GOT3 (cell line): ENCODE data around the gene PTPRT.
"Not testable (repeated sequence)": the region's sequence is repeated elsewhere in the genome, so short reads cannot be mapped to it uniquely, and the experiment has no call there.

Source experiments
- DNase-seq: peaks from one replicate; lab custom pipeline; 2025; ENCODE audit warnings: mixed read lengths; lab: John Stamatoyannopoulos, UW

Gene PTPRT

DNA sequence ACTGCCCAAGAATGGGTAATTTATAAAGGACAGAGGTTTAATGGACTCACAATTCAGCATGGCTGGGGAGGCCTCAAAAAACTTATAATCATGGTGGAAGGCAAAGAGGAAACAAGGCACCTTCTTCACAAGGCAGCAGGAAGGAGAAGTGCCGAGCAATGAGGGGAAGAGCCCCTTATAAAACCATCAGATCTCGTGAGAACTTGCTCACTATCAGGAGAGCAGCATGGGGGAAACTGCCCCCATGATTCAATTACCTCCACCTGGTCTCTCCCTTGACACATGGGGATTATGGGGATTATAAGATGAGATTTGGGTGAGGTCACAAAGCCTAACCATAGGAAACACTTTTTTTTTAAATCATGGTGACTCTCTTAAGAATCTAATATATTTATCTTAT is 278.9 kb downstream of the PTPRT start:
- DNase-seq = not testable (repeated sequence)

GRCh38 chr20:42907730-42908129 is 282.0 kb downstream of the PTPRT start:
- DNase-seq = no peak

DNA sequence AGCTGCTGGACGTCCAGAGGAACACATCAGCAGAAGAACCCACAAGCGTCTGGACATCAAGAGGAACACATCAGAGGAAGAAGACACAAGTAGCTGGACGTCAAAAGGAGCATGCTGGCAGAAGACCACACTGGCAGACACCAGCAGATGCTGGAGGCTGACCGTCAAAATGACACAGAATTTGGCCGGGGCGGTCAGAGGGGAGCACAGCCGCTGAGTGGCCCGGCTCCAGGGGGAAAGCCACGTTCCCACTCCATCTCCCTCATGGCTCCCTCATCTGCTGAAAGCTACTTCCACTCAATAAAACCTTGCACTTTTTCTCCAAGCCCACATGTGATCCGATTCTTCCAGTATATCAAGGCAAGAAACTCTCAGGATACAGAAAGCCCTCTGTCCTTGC is 283.6 kb downstream of the PTPRT start:
- no peak for DNase-seq

GRCh38 chr20:42902509-42902908 is 287.2 kb downstream of the PTPRT start:
- no peak for DNase-seq

DNA sequence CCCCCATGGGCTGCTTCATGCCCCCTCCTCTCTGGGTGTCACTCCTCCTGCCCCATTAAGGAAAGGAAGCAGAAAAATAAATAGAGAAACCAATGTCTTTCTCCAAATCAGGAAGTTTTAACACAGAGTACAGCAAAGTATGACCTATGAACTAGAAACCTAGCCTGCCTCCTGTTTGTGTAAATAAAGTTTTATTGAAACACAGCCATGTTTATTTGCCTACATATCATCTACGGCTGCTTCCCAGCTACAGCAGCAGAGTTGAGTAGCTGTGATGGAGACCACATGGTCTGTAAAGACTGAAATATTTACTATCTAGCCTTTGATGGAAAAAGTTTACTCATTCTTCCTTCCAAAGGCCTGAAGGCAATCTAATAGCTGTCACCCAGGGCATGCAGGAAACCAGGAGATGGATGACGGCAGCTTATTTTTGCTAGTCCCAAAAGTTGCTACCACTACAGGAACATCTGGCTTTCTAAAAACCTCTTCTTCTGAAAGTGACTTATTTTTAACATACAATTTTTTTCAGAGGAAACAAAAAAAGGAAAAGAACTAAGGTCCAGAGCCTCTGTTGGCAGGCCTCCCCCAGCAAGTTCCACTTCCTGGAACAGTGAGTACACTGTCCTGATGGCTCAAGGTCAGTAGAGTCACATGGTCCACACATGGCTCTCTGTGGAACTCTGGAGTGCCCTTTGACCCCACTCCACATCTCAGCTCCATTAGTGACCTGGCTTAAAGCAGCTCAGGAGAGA is 287.8 kb downstream of the PTPRT start:
- DNase-seq = no peak

GRCh38 chr20:42900764-42901163 is 288.9 kb downstream of the PTPRT start:
- not testable (repeated sequence) for DNase-seq

- DNase-seq = no peak
These were observed 294.7 kb downstream of the PTPRT start for GRCh38 chr20:42895020-42895419.

DNA sequence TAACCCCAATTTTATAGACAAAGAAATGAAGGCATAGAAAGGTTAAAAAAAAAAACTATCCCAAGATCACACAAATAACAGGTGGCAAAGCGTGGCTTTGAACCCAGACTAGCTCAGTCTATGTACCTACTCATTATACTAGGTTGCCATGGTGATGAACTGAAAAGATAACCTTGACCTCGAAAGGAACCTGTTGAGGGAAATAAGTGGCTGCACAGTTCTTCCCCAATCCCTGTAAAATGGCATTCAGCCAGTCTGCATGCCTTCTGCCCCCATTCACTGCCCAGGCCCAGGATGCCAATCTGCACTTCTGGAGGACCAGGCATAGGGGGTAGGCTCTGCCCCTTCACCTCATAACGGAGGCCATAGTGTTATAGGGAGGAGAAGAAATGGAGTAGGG is 295.2 kb downstream of the PTPRT start:
- no peak for DNase-seq

DNA sequence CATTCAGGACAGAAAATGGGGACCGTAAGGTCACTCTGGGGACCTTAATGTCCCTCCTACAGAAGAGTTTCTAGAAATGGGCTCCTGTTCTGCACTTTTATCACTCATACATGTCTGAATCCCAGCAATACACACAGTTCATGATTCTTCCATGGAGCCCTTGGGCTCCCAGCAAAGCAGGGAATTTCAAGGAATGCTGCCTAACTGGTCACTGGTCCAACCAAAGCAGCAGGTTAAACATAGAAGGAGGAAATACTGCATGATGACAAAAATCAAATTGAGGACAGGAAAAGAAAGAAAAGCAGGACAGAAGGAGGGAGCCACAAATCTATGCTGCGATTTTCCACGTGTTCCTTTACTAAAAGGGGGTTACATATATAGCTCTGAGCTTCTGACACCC is 300.2 kb downstream of the PTPRT start:
- no peak for DNase-seq

DNA sequence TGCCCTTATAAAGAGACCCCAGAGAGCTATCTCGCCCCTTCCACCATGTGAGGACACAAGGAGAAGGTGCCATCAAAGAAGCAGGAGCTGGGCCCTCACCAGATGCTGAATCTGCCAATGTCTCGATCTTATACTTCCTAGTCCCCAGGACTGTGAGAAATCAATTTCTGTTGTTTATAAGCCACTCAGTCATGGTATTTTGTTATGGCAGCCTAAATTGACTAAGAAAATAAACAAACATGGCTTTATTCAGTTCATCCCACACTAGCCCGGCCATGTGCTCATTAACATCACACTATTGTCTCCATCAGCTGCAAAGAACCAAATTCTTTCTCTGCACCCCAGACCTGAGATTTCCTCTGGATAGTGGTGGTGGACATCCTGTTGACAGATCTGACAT is 302.4 kb downstream of the PTPRT start:
- DNase-seq = no peak

DNA sequence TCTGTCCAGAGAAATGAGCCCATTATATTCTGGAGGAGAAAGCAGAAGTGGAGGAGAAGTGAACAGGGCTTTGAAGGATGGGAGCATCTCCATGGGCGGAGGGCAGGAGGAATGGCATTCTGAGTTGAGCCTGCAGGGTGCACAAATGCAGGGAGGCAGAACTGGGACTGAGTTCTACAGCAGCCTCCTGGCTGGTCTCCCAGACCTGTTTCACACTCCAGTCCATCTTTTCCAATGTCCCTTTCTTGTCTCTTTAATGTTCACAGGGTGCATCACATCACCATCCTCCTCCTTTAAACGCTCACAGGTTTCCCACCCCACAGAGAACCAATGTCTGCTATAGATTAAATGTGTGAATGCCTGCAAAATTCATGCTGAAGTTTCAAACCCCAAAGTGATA is 302.9 kb downstream of the PTPRT start:
- DNase-seq = no peak

DNA sequence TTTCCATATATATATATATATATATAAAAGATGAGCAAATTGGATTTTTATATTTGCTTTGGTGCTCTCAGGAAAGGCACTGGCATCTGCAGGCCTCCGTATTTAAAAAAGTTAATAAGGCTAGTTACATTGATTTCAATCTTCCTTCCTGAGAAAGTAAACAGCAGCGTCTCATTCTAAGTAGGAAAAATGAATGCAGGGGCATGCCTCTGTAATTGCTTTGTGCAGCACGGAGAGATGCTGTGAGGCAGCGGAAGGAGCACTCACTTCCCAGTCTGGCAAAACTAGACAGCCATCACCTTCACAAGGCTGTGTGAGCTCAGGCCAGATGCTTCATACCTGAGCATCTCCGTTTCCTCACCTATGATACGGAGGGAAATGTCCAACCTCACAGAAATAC is 303.7 kb downstream of the PTPRT start:
- DNase-seq = no peak

GRCh38 chr20:42875581-42875980 is 314.1 kb downstream of the PTPRT start:
- no peak for DNase-seq

DNA sequence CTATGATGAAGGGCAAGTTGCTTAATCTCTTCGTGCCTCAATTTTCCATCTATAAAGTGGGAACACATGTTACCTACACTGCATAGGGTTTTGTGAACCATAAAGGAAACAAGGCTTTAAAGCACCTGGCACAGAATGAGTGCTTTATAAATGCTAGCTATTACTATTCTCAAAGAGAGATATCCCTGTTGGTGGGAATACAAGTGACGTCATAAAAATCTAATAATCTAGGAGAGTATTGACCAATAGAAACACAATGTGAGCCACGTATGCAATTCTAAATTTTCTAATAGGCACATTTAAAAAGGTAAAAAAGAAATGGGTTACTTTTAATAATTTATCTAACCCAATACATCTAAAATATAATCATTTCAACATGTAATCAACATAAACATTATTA is 316.4 kb downstream of the PTPRT start:
- no peak for DNase-seq

- DNase-seq = no peak
These were observed 325.6 kb downstream of the PTPRT start for GRCh38 chr20:42864116-42864515.

GRCh38 chr20:42862446-42862845 is 327.3 kb downstream of the PTPRT start:
- no peak for DNase-seq

DNA sequence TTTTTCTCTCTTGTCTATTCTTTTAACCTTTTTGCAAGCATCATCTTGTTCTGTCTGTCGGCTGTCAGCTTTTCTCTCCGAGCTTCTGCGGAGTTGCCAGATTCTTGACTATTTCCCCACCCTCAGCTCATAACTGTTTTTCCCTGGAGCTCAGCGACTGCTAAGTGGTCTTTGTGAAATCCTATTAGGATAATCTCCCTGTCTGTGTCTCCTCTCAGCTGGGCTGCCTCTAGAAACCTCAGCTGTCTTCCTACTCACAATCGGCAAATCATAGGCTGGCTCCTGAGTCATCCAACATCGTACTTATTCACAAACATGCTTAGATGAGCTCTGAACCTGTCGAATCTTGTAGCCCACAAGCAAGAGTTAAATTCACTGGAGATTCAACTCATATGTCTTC is 332.3 kb downstream of the PTPRT start:
- DNase-seq = no peak

- no peak for DNase-seq
These were observed 333.8 kb downstream of the PTPRT start for GRCh38 chr20:42855896-42856295.

DNA sequence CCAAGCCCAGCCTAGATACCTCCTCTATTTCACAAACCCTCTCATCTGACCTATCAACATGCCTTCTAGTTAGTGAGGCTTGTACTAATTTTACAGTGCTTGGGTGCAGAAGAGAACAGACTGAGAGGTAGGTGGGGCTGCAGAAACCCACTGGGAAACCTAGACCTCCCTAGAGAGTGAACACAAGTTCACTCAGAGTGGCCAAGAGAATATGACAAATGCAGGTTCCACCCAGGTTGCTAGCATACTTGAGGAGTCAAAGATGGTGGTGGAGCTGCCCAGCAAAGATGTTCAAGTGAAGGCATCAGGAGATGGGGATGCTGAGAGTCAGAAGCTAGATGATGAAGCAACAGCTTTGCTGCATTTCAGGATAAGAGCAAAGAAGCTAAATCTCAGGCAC is 337.0 kb downstream of the PTPRT start:
- DNase-seq = no peak

DNA sequence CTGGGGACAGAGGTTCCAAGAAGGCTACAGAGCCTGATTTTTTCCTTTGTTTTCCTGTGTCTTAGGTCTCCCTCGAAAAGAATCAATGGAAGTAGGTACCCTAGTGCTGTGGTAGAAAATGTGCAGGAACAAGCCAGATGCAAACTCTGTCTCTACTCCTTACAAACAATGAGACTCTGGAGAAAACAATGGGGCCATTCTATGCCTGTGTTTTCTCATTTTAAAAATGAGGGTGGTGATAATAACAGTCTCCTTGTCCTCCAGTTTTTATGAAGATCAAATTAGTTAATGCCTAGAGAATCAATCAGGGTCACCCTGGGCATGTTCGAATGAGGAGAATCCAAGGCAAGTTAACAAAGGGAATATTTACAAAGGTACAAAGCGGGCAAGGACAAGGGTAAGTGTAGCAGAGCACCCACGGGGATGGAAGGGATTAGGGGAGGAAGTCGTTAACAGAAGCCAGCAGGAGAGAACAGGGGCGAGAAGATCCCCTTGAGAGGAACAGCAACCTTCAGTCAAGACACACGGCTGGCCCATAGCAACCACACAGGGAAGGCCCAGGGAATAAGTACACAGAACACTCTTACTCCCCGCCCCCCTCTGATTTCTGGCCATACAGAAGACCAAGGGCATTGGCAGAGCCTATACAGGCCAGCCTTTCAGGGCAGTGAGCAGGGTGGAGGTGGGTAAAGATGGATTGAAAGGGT is 342.8 kb downstream of the PTPRT start:
- DNase-seq = no peak

DNA sequence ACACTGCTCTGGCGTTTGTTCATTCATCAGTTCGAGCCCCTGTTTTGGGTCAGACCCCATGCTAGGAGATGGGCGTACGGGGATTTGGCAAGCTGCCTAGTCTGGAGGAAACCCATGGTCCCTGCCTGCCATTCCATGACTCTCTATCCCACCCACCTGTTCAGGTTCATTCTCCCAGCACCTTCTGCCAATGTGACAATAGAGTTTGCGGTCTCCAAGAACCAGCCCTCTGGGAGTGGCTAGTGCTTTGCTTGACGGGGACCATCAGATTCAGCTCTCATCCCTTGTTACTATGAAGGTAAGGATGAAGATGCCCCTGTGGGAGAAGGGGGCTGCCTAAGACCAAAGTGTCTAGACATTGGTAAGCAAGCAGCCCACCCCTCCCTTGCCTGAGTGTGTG is 345.0 kb downstream of the PTPRT start:
- no peak for DNase-seq

GRCh38 chr20:42837456-42837855 is 352.2 kb downstream of the PTPRT start:
- no peak for DNase-seq

DNA sequence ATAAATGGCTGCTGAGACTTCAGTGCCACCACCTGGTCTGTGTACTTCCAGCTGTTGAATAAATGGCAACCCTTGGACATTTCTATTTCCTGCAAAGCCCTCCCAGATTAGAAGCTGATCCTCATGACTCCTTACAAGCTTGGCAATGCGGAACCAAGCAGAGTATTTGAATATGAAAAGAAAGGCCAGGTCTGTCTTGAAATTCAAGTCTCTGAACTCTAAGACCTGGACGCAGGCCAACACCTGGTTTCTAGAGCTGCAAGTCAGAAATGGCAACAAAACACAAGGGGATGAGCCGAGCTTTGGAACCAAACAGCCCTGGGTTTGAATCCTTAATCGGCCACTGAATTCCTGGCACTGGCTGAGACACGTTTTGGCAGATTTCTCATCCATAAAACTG is 353.4 kb downstream of the PTPRT start:
- DNase-seq = no peak

DNA sequence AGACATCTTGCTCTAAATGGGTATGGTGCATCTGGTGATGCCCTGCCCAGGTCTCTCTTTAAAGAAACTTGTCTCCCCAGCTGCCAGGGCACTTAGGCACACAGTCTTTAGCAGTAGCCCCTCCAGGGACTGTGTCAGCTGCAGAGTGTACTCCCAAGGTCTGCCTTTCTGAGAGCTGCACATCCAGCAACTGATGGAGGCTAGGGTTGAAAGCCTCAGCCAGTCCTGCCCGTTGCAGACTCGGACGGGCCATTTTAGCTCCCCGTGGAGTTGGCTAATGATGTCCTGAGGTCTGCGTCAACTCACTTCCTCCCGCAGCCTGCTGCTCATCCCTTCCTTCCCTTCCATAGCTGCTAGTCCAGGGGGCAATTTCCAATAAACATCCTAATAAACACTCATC is 381.8 kb downstream of the PTPRT start:
- no peak for DNase-seq
